ENCODE measurements around the gene TTC5. TPM values are rescaled to one million over a fixed set of nuclear protein-coding genes. Genes with fewer than 3 reads are reported as not detected.
A peak's percentile ranks its signal among the peaks of the same experiment; 100 is the strongest.

Gene TTC5
- total RNA-seq, 3 donors from 2014 or later (not counting 1 experiment from before 2014, with no cell fraction given), result 18.1 to 23.5 (median 21.6) TPM

DNA sequence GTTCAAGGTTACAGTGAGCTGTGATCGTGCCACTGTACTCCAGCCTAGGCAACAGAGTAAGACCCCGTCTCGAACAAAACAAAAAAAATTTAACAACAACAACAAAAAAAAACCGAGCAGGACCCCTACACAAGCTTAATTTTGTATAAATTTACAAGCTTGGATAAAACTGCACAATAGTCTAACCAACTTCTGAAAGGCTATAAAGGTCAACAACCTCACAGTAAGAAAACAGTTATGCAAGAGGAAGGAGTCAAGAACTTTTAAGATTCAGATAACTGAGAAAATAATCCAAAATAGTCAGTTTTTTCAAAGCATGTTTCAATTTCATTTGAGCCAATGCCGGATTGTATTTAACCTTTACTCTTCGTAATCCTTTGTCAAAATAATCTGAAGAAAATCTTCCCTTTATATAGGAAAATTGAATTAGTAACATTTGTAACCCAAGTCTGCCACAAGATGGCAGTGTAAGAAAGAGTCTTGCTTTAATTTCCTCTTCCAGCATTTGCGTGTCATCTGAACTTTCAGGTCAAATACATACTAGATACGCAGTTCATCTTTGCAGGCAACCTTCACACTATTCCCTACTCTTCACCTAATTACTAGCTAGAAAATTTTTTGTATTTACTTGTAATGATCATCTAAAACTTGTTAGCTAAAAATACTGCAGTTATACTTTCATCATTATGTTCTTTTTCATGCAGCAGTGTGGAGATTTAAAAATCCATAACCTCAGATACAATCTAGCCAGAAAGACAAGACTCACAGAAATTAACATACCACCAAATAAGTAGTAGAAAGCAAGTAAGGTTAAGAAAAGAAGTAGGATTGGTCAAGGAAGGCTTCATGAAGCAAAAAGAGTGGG lies 21.5 kb upstream of the TTC5 start:
- no peak overlapping the region for H3K27ac ChIP-seq (ENCODE audit: low read length)
- WGBS (ENCODE audit: insufficient coverage), result 66% methylated on average over 6 of the region's 8 CpGs
- H3K4me1 ChIP-seq (ENCODE audit: control insufficient read depth, insufficient read depth, low read length), result peaks cover under 1% of the 10 kb centered on the region
- DNase-seq, result peak in 1 of 2 donors; percentile 85
- no peaks in the 10 kb centered on the region for H3K36me3 Mint-ChIP-seq
- no peaks in the 10 kb centered on the region for H3K9me3 ChIP-seq (ENCODE audit: control insufficient read depth, insufficient read depth, low read length)
- no peaks in the 10 kb centered on the region for H3K27me3 Mint-ChIP-seq (ENCODE audit: low read depth in 2 of 2)
- H3K9me3 Mint-ChIP-seq, result no peaks in the 10 kb centered on the region
- peaks cover 12 to 14% of the 10 kb centered on the region in 2 donors for H3K4me1 Mint-ChIP-seq
- no peak overlapping the region for H3K4me3 ChIP-seq (ENCODE audit: low read length)
- H3K36me3 ChIP-seq (ENCODE audit: control insufficient read depth, insufficient read depth, low read length), result peaks cover 13% of the 10 kb centered on the region
- H3K27ac Mint-ChIP-seq, result peak overlapping the region in 1 of 2 donors; percentile 55
- ATAC-seq, result peak in 2 of 3 donors; percentile 70 to 75
- no peaks in the 10 kb centered on the region for H3K27me3 ChIP-seq (ENCODE audit: control insufficient read depth, insufficient read depth, low read length)
- TF ChIP-seq, protein P1, sequence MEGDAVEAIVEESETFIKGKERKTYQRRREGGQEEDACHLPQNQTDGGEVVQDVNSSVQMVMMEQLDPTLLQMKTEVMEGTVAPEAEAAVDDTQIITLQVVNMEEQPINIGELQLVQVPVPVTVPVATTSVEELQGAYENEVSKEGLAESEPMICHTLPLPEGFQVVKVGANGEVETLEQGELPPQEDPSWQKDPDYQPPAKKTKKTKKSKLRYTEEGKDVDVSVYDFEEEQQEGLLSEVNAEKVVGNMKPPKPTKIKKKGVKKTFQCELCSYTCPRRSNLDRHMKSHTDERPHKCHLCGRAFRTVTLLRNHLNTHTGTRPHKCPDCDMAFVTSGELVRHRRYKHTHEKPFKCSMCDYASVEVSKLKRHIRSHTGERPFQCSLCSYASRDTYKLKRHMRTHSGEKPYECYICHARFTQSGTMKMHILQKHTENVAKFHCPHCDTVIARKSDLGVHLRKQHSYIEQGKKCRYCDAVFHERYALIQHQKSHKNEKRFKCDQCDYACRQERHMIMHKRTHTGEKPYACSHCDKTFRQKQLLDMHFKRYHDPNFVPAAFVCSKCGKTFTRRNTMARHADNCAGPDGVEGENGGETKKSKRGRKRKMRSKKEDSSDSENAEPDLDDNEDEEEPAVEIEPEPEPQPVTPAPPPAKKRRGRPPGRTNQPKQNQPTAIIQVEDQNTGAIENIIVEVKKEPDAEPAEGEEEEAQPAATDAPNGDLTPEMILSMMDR (IDR thresholded peaks at IDR 0.05), result peak; percentile 81
- intact Hi-C loops (cut with micrococcal nuclease), result loop anchor here (1.0 to 2.0 kb wide), 4 partner anchors 16 to 364 kb away; partner anchors contain the start of genes PARP2 and TTC5
- no peak overlapping the region for H3K4me3 Mint-ChIP-seq

DNA sequence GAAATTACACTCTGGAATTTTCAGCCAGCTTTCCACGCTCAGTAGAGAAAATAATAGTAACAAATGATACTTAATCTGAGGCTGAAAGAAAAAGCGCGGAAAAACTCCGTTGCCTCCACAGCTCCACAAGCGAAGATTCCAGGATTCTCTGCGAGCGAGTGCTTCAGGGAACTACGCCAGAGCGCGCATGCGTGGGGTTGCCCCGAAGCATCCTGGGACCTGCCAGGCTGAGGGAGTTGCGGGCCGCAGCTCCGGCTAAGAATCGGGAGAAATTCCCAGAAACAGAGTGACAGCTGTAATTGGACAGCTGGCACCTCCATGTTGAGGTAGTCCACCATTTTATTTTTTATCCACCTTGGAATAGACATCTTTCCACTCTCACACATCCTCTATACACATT lies 12.0 kb upstream of the TTC5 start:
- H3K27me3 ChIP-seq (ENCODE audit: control insufficient read depth, insufficient read depth, low read length), result no peaks in the 10 kb centered on the region
- ATAC-seq (no peak), DNase-seq (no peak)
- Mint-ChIP-seq H3K27me3 (ENCODE audit: low read depth in 2 of 2) (no peaks in the 10 kb centered on the region), H3K36me3 (no peaks in the 10 kb centered on the region), H3K27ac (no peak overlapping the region), H3K4me1 (no peaks in the 10 kb centered on the region), H3K9me3 (no peaks in the 10 kb centered on the region), H3K4me3 (no peak overlapping the region)
- no peaks in the 10 kb centered on the region for H3K9me3 ChIP-seq (ENCODE audit: control insufficient read depth, insufficient read depth, low read length)
- H3K36me3 ChIP-seq (ENCODE audit: control insufficient read depth, insufficient read depth, low read length), result peaks cover 23% of the 10 kb centered on the region
- intact Hi-C loops (cut with micrococcal nuclease), result no loop called here
- H3K27ac ChIP-seq (ENCODE audit: low read length), result no peak overlapping the region
- no peaks in the 10 kb centered on the region for H3K4me1 ChIP-seq (ENCODE audit: control insufficient read depth, insufficient read depth, low read length)
- TF ChIP-seq, protein P1 (IDR thresholded peaks at IDR 0.05), result no peak
- 96% methylated on average over 16 of the region's 16 CpGs for WGBS (ENCODE audit: insufficient coverage)
- H3K4me3 ChIP-seq (ENCODE audit: low read length), result no peak overlapping the region

DNA sequence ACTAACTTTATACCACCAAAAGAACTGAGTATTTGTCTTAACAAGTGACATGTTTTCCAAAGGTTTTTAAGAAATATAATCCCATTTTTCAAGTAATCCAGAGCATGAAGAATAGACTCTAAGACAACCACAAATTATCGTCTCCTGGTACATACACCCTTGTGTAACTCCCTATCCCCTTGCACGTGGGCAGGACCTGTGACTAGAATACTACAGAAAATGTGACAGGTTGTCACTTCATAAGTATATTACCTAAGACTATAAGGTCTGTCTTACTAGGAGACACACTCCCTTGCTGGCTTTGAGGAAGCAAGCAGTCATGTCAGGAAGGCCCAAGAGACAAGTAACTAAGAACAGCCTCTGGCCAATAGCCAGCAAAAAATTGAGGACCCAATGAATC lies 8.3 kb upstream of the TTC5 start:
- Histone ChIP-seq H3K27ac (ENCODE audit: low read length) (no peak overlapping the region), H3K4me1 (ENCODE audit: control insufficient read depth, insufficient read depth, low read length) (no peaks in the 10 kb centered on the region), H3K9me3 (ENCODE audit: control insufficient read depth, insufficient read depth, low read length) (no peaks in the 10 kb centered on the region), H3K36me3 (ENCODE audit: control insufficient read depth, insufficient read depth, low read length) (peaks cover 30% of the 10 kb centered on the region), H3K27me3 (ENCODE audit: control insufficient read depth, insufficient read depth, low read length) (no peaks in the 10 kb centered on the region), H3K4me3 (ENCODE audit: low read length) (no peak overlapping the region)
- intact Hi-C loops (cut with micrococcal nuclease), result no loop called here
- DNase-seq, result no peak
- no peaks in the 10 kb centered on the region for H3K4me1 Mint-ChIP-seq
- WGBS (ENCODE audit: insufficient coverage), result 75% methylated on average over 2 of the region's 2 CpGs
- no peak overlapping the region for H3K27ac Mint-ChIP-seq
- TF ChIP-seq, protein P1 (IDR thresholded peaks at IDR 0.05), result no peak
- H3K4me3 Mint-ChIP-seq, result no peak overlapping the region
- no peaks in the 10 kb centered on the region for H3K27me3 Mint-ChIP-seq (ENCODE audit: low read depth in 2 of 2)
- no peaks in the 10 kb centered on the region for H3K9me3 Mint-ChIP-seq
- no peak for ATAC-seq
- no peaks in the 10 kb centered on the region for H3K36me3 Mint-ChIP-seq
